ENCODE data around the gene PCSK7.
A peak's percentile ranks its signal among the peaks of the same experiment; 100 is the strongest.

- TF ChIP-seq CTCF (conservative IDR thresholded peaks at IDR 0.05; ENCODE audit: low read depth, low read length) (no peak), RFX5 (IDR thresholded peaks at IDR 0.05; ENCODE audit: low read depth, low read length) (no peak), RAD21 (IDR thresholded peaks at IDR 0.05; ENCODE audit: low read length) (no peak), POLR2A (IDR thresholded peaks at IDR 0.05; ENCODE audit: low read depth, low read length) (peak; percentile 18), CEBPB (IDR thresholded peaks at IDR 0.05; ENCODE audit: low read depth, low read length) (no peak), USF2 (IDR thresholded peaks at IDR 0.05; ENCODE audit: low read depth, low read length) (no peak), RCOR1 (IDR thresholded peaks at IDR 0.05; ENCODE audit: insufficient replicate concordance, low read length) (no peak), MAFK (IDR thresholded peaks at IDR 0.05; ENCODE audit: low read depth, low read length) (no peak), MAZ (IDR thresholded peaks at IDR 0.05; ENCODE audit: borderline replicate concordance, low read depth, low read length) (no peak), CHD1 (IDR thresholded peaks at IDR 0.05; ENCODE audit: low read depth, low read length) (no peak), BHLHE40 (IDR thresholded peaks at IDR 0.05; ENCODE audit: low read depth, low read length) (no peak)
Observed at GRCh38 chr11:117201658-117202305, 30.1 kb downstream of the PCSK7 start.
